SW480 (cell line): ENCODE measurements around the gene DNAJB1.
A peak's percentile ranks its signal among the peaks of the same experiment; 100 is the strongest.
"Not testable (repeated sequence)": the region's sequence is repeated elsewhere in the genome, so short reads cannot be mapped to it uniquely, and the experiment has no call there.

ENCODE experiments used
- DNase-seq: peaks from one replicate; pipeline ENCODE4 v3.0.0-alpha.2; 2016; ENCODE audit warnings: low spot score

The DNAJB1 gene

DNA sequence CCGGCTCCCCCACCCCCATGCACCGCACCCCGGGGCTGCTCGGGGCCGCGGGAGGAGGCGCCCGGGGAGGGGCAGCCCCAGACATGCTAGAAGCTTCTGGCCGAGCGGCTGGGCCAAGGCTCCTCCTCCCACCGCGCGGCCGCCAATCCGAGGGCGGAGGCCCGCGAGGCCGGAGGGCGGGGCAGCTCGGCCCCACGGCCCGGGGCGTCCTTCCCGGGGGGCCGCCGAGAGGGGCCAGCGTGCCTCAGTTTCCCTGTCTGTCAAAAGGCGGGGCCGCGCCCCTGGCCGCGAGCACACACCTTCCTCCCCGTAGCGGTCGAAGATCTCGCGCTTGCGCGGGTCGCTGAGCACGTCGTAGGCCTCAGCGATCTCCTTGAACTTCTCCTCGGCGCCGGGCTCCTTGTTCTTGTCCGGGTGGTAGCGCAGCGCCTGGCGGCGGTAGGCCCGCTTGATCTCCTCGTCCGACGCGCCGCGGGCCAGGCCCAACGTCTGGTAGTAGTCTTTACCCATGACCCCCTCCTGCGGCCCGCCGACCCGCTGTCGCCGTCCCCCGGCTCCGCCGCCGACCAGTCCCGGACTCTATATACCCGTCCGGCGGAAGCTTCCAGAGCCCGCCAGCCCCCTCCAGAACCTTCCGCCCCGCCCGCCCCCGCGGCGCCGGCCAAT lies at the start of gene DNAJB1:
TSS of gene DNAJB1 (minus strand) at position 558 of the 666 bp plus-strand sequence. CDS start at position 510, 48 bp downstream.
- DNase-seq: peak; percentile 62

- no peak for DNase-seq
Observed at GRCh38 chr19:14567079-14567478, 48.9 kb upstream of the DNAJB1 start.

GRCh38 chr19:14566712-14567077 lies 48.5 kb upstream of the DNAJB1 start:
- DNase-seq: no peak

- DNase-seq: no peak
Observed at GRCh38 chr19:14565765-14566711, 47.8 kb upstream of the DNAJB1 start.

DNA sequence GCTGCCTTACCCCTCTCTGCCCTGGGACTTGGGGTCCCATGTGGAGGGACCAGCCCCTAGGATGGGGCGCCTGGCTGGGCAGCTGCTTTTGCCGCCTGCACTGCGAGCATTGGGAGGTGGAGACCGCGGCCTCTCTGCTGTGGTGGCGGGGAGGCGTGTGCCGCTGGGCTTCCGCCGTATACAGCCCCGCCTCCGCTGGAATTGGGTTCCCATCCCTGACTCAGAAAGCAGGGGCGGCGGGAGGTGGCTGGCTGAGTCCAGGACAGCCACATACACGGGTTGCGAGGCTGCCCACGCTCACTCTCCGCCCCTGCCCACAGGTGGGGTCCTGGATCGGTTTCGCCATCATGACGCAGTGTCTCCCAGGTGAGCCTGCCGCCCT lies 47.1 kb upstream of the DNAJB1 start:
- no peak for DNase-seq

DNA sequence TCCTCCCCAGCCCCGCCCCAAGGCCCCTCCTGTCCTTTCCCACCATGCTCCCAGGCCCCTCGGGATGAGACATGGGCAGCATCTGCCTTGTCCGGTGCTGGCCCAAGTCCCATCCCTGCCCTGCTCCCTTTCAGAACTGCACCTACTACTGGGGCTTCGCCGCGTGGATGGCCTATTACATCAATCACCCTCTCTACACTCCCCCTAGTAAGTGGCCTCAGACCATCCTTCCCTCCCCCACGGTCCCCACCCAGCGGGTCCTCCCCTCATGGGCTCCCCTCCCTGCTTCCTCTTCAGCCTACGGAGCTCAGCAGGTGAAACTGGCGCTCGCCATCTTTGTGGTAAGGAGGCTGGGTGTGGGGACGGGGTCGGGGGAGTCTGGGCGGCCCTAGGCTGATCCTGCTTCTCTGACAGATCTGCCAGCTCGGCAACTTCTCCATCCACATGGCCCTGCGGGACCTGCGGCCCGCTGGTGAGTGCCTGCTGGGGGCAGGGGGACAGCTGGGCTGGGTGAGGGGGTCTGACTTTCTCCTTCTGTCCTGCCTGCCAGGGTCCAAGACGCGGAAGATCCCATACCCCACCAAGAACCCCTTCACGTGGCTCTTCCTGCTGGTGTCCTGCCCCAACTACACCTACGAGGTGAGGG lies 46.6 kb upstream of the DNAJB1 start:
- DNase-seq: not testable (repeated sequence)

- DNase-seq: peak; percentile 61
Observed at GRCh38 chr19:14563989-14564651, 45.9 kb upstream of the DNAJB1 start.

DNA sequence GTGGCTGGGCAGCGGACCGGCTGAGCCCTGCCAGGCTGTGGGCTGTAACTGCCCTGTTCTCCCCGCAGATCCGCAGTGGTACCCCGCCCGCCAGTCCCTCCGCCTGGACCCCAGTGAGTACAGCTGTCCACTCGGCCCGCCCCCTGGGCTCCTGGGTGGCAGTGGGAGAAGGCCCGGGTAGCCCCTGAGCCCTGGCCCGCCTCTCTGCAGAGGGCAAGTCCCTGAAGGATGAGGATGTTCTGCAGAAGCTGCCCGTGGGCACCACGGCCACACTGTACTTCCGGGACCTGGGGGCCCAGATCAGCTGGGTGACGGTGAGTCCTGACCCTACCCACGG lies 45.4 kb upstream of the DNAJB1 start:
- DNase-seq: no peak

GRCh38 chr19:14562660-14563589 lies 44.7 kb upstream of the DNAJB1 start:
- no peak for DNase-seq

DNA sequence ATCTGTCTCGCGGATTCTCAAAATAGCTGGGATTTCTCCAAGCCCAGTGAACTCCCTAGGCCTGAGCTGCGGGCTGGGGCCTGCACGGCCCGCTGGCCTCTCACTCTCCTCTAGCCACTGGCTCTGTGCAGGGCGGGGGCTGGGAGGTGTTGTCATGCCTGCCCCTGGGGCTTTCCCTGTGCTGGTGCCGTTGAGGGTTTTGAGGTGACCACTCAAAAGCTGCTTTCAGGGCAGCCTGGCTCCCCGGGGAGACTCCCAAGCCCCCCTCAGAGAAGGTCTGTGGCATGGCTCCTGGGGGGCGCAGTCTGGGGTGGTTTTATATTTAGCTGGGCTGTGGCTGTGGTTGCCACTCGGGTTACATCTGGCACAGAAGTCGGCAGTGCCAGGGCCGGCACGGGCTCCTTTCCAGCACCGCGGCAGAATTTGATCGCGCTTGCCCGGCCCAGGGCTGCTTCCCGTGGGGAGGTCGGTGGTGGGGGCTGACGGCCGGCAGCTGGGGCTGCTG lies 43.7 kb upstream of the DNAJB1 start:
- DNase-seq: no peak

DNA sequence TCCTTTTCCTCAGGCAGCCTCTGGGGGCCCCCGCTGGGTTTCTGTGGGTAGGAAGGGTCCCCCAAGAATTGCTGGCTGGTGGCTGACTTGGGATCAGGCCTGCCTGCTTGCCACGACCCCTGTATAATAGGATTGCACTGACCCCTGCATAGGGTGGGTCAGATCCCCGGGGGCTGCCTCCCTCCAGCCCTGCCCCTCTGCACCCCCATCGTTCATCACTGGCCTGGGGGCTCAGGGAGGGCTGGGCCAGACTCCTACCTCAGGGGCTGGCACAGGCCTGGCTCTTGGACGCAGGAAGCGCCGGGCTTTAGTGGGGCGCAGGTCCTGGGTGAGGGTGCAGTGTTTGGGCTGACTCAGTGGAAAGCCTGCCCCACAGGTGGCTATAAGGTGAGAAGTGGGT lies 43.1 kb upstream of the DNAJB1 start:
- no peak for DNase-seq

GRCh38 chr19:14560776-14561108 lies 42.5 kb upstream of the DNAJB1 start:
- DNase-seq: no peak

- DNase-seq: no peak
Observed at GRCh38 chr19:14559916-14560775, 41.9 kb upstream of the DNAJB1 start.

DNA sequence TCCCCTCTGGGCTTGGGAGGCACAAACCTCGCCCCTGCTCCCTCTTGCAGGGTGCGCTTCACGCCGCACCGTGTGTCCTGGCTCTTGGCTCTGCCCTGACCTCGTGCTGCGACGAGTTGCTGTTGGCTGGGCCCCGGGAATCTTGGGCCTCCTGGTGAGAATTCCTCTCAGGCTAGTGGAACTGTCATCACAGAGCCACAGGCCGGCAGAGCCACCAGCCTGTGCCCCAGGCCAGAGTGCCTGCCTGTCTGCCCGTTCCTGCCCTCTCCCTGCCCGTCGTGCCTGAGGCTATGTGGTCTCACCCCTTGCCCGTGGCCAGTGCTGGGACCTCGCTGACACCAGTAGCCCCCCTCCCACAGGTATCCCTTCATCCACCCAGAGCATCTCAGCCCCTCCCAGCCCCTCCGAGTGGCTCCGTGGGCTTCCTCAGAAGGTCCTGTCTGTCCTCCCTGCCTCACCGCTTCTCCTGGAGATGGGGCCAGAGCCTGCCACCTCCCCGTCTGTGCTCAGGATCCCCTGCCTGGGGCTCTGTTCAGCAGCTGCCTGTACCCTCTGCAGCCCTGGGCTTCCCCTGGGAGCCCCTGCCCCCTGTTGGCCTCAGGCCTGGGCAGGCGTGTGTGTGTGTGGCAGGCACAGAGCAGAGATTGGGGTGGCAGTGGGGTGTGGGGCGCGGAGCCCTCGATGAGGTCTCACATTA lies 40.3 kb upstream of the DNAJB1 start:
- DNase-seq: no peak

GRCh38 chr19:14556662-14557188 lies 38.5 kb upstream of the DNAJB1 start:
- peak; percentile 68 for DNase-seq

GRCh38 chr19:14555918-14556661 lies 37.9 kb upstream of the DNAJB1 start:
- DNase-seq: peak; percentile 26

DNA sequence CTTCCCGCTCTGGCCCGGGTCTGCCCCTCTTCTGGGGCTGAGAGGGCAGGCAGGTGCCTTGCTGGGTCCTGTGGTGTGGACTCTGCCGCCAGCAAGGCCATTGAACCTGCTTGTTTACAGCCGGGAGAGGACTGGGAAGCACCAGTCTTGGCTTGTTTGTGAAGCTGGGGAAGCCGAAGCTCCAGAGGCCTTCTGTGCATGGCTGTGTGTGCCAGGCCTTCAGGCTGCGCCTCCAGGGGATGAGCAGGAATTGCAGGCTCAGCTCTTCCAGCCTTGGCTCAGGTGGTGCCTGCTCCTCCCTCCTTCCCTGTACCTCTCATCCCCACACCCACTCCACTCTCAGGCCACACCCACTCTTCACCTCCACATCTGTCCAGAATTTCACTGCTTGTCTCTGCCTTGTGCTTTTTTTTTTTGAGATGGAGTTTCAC lies 36.2 kb upstream of the DNAJB1 start:
- DNase-seq: no peak

- no peak for DNase-seq
Observed at GRCh38 chr19:14553939-14554243, 35.7 kb upstream of the DNAJB1 start.
